ENCODE results near the gene RPS6KC1. TPM values are rescaled to one million over a fixed set of nuclear protein-coding genes. Genes with fewer than 3 reads are reported as not detected.
A peak's percentile ranks its signal among the peaks of the same experiment; 100 is the strongest.

RPS6KC1 gene
- total RNA-seq, 1 donor from 2014 or later: 25.6 TPM

DNA sequence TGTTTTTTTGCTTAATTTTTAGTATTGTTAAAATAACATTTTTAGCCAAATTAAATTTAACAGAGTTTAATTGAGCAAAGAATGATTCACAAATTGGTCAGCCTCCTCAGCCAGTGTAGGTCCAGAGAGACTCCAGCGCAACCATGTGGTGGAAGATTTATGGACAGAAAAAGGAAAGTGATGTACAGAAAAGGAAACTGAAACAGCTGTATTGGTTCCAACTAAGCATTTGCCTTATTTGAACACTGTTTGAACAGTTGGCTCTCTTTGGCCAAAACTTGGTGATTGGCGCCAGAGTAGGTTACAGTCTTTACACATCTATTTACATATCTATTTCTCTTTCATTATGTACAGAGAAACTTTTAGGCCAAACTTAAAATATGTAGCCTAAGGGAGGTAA is 19.4 kb downstream of the RPS6KC1 start:
- Histone ChIP-seq H3K79me2 (ENCODE audit: insufficient read depth, low read length) (peaks cover 42% of the 10 kb centered on the region), H3K27ac (ENCODE audit: low read depth, low read length) (no peak overlapping the region), H3K4me2 (ENCODE audit: low read length) (no peak overlapping the region), H3K9ac (ENCODE audit: low read length) (no peak overlapping the region), H3K4me3 (ENCODE audit: insufficient read depth, low read depth, low read length) (no peak overlapping the region), H3K36me3 (ENCODE audit: insufficient read depth, low read length) (no peaks in the 10 kb centered on the region), H4K20me1 (ENCODE audit: insufficient read depth, low read length) (peaks cover 37% of the 10 kb centered on the region), H3K27me3 (ENCODE audit: insufficient read depth, low read length) (no peaks in the 10 kb centered on the region), H3K4me1 (ENCODE audit: insufficient read depth, low read length) (no peaks in the 10 kb centered on the region), H2AFZ (ENCODE audit: low read depth, low read length) (no peak overlapping the region), H3K9me3 (ENCODE audit: insufficient read depth, low read depth, low read length) (no peaks in the 10 kb centered on the region)
- peak; percentile 69 for DNase-seq (ENCODE audit: low read depth)
- Mint-ChIP-seq H3K27ac (ENCODE audit: unreplicated experiment) (peak overlapping the region; percentile 75), H3K36me3 (ENCODE audit: low read depth, unreplicated experiment) (peaks cover 5% of the 10 kb centered on the region), H3K27me3 (ENCODE audit: low read depth, unreplicated experiment) (no peaks in the 10 kb centered on the region), H3K4me3 (ENCODE audit: unreplicated experiment) (no peak overlapping the region), H3K9me3 (ENCODE audit: unreplicated experiment) (no peaks in the 10 kb centered on the region), H3K4me1 (ENCODE audit: low read depth, unreplicated experiment) (peaks cover 16% of the 10 kb centered on the region)
- FAIRE-seq: no peak
- TF ChIP-seq EZH2 (IDR thresholded peaks at IDR 0.05; ENCODE audit: insufficient read depth, low read length): no peak
- TF ChIP-seq, protein P1, sequence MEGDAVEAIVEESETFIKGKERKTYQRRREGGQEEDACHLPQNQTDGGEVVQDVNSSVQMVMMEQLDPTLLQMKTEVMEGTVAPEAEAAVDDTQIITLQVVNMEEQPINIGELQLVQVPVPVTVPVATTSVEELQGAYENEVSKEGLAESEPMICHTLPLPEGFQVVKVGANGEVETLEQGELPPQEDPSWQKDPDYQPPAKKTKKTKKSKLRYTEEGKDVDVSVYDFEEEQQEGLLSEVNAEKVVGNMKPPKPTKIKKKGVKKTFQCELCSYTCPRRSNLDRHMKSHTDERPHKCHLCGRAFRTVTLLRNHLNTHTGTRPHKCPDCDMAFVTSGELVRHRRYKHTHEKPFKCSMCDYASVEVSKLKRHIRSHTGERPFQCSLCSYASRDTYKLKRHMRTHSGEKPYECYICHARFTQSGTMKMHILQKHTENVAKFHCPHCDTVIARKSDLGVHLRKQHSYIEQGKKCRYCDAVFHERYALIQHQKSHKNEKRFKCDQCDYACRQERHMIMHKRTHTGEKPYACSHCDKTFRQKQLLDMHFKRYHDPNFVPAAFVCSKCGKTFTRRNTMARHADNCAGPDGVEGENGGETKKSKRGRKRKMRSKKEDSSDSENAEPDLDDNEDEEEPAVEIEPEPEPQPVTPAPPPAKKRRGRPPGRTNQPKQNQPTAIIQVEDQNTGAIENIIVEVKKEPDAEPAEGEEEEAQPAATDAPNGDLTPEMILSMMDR (IDR thresholded peaks at IDR 0.05; ENCODE audit: insufficient read depth, low read depth, low read length): peak; percentile 14

DNA sequence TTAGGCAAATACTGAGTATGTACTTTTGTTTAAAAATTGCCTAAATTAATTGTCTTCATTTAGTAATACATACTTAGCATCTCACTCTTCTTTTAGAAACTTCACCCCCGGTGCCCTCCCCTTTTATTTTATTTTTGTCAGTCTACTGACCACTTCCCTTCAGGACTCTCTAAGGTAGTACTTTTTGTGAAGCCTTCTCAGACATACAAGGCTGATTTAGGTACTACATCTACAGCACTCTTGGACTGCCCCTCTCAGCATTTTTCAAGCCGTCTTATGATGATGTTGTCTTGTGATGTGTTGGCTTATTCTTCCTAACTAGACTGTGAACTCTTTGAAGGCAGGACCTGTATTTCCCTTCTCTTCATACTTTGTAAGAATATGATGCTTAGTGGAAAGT is 24.7 kb downstream of the RPS6KC1 start:
- no peaks in the 10 kb centered on the region for H3K9me3 Mint-ChIP-seq (ENCODE audit: unreplicated experiment)
- Histone ChIP-seq H3K27ac (ENCODE audit: low read depth, low read length) (no peak overlapping the region), H3K79me2 (ENCODE audit: insufficient read depth, low read length) (peaks cover 6% of the 10 kb centered on the region), H3K9ac (ENCODE audit: low read length) (no peak overlapping the region), H3K4me3 (ENCODE audit: insufficient read depth, low read depth, low read length) (no peak overlapping the region), H3K4me1 (ENCODE audit: insufficient read depth, low read length) (no peaks in the 10 kb centered on the region), H3K36me3 (ENCODE audit: insufficient read depth, low read length) (peaks cover 3% of the 10 kb centered on the region), H2AFZ (ENCODE audit: low read depth, low read length) (no peak overlapping the region), H4K20me1 (ENCODE audit: insufficient read depth, low read length) (peaks cover 3% of the 10 kb centered on the region), H3K9me3 (ENCODE audit: insufficient read depth, low read depth, low read length) (no peaks in the 10 kb centered on the region), H3K27me3 (ENCODE audit: insufficient read depth, low read length) (no peaks in the 10 kb centered on the region), H3K4me2 (ENCODE audit: low read length) (no peak overlapping the region)
- H3K36me3 Mint-ChIP-seq (ENCODE audit: low read depth, unreplicated experiment): peaks cover 5% of the 10 kb centered on the region
- H3K27me3 Mint-ChIP-seq (ENCODE audit: low read depth, unreplicated experiment): no peaks in the 10 kb centered on the region
- H3K4me1 Mint-ChIP-seq (ENCODE audit: low read depth, unreplicated experiment): peaks cover 9% of the 10 kb centered on the region
- TF ChIP-seq EZH2 (IDR thresholded peaks at IDR 0.05; ENCODE audit: insufficient read depth, low read length): no peak
- TF ChIP-seq, protein P1 (IDR thresholded peaks at IDR 0.05; ENCODE audit: insufficient read depth, low read depth, low read length): no peak
- H3K4me3 Mint-ChIP-seq (ENCODE audit: unreplicated experiment): no peak overlapping the region
- FAIRE-seq: no peak
- DNase-seq (ENCODE audit: low read depth): no peak
- H3K27ac Mint-ChIP-seq (ENCODE audit: unreplicated experiment): no peak overlapping the region

DNA sequence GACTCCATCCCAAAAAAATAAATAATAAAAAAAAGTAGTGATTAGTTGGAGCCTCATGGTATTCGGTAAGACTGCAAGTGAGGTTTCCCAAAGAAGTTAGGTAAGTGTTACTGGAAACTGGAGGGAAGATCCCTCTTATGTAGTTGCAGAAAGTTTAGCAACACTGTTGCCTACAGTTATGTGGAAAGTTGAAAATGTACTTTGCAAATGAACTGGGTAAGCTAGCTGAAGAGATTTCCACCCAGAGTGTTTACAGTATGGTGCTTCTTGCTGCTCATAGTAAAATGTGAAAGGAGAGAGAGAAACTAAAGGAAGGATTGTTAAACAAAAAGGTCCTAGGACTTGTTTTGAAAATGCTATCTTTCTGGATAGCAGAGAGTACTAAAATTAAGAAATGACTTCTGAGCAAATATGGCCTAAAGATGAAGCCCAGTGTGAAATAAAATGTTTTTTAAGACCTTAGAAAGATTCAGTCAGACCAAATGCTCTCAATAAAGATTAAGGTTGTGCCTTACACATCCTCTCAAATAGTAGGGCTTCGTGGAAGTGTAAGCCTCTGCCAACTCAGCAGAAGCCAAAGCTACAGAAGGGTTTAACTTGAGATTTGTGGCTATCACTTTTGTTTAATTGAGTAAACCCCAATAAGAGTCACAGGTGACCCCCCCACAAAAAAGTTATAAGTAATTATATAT is 31.5 kb downstream of the RPS6KC1 start:
- no peak for DNase-seq (ENCODE audit: low read depth)
- FAIRE-seq: no peak
- peaks cover 16% of the 10 kb centered on the region for H3K36me3 Mint-ChIP-seq (ENCODE audit: low read depth, unreplicated experiment)
- Histone ChIP-seq H3K27ac (ENCODE audit: low read depth, low read length) (no peak overlapping the region), H3K36me3 (ENCODE audit: insufficient read depth, low read length) (peaks cover 10% of the 10 kb centered on the region), H3K4me2 (ENCODE audit: low read length) (no peak overlapping the region), H3K4me3 (ENCODE audit: insufficient read depth, low read depth, low read length) (no peak overlapping the region), H2AFZ (ENCODE audit: low read depth, low read length) (no peak overlapping the region), H3K27me3 (ENCODE audit: insufficient read depth, low read length) (no peaks in the 10 kb centered on the region), H3K9ac (ENCODE audit: low read length) (no peak overlapping the region), H4K20me1 (ENCODE audit: insufficient read depth, low read length) (peaks cover 6% of the 10 kb centered on the region), H3K9me3 (ENCODE audit: insufficient read depth, low read depth, low read length) (no peaks in the 10 kb centered on the region), H3K79me2 (ENCODE audit: insufficient read depth, low read length) (no peaks in the 10 kb centered on the region), H3K4me1 (ENCODE audit: insufficient read depth, low read length) (no peaks in the 10 kb centered on the region)
- H3K9me3 Mint-ChIP-seq (ENCODE audit: unreplicated experiment): no peaks in the 10 kb centered on the region
- H3K27me3 Mint-ChIP-seq (ENCODE audit: low read depth, unreplicated experiment): no peaks in the 10 kb centered on the region
- no peak for TF ChIP-seq EZH2 (IDR thresholded peaks at IDR 0.05; ENCODE audit: insufficient read depth, low read length)
- TF ChIP-seq, protein P1 (IDR thresholded peaks at IDR 0.05; ENCODE audit: insufficient read depth, low read depth, low read length): no peak
- peaks cover 5% of the 10 kb centered on the region for H3K4me1 Mint-ChIP-seq (ENCODE audit: low read depth, unreplicated experiment)
- H3K4me3 Mint-ChIP-seq (ENCODE audit: unreplicated experiment): no peak overlapping the region
- H3K27ac Mint-ChIP-seq (ENCODE audit: unreplicated experiment): no peak overlapping the region

All from astrocyte (in vitro differentiated cells and primary cell).